ENCODE measurements around the gene MGAT4B.
A peak's percentile ranks its signal among the peaks of the same experiment; 100 is the strongest.

MGAT4B gene

DNA sequence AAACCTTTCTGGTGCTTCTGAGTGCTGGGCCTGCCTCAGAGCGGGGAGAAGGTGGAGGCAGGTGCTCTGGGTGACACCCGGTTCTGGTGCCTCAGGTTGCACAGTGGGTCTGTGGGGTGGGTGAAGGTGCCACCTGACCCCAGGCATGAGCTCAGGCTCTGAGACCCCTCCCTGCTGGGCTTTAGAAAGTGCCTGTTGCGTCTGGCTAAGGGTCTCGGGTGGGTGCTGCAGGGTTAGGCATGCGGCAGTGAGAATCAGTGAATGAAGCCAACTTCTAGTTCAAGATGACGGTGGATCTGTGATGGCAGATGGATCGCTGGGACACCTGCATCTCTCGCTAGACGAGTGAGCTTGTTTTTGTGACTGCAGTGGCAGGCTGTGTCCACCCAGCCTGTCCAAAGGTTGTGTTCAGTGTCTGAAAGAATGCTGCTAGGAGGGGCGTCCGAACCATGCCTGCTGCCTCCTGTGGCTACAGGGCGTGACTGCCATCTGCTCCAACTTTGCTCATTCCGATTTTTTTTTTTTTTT lies 19.1 kb upstream of the MGAT4B start:
- no peak for DNase-seq

DNA sequence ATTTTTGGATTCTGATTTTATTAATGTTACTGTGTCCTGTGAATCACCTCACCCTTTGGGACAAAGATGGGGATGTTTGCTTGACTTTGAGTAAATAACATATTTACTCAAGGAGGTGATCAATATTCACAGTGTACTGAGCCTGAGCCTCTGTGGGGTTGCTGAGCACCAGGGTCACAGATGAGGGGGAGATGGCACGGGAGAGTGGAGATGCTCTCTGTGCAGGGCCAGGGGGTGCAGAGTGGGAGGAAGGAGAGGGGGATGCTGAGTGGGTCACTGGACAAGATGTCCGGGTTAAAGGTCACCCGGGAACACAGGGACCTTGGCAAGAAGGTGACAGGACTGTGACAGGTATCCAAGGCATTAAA lies 18.1 kb upstream of the MGAT4B start:
- no peak for DNase-seq

DNA sequence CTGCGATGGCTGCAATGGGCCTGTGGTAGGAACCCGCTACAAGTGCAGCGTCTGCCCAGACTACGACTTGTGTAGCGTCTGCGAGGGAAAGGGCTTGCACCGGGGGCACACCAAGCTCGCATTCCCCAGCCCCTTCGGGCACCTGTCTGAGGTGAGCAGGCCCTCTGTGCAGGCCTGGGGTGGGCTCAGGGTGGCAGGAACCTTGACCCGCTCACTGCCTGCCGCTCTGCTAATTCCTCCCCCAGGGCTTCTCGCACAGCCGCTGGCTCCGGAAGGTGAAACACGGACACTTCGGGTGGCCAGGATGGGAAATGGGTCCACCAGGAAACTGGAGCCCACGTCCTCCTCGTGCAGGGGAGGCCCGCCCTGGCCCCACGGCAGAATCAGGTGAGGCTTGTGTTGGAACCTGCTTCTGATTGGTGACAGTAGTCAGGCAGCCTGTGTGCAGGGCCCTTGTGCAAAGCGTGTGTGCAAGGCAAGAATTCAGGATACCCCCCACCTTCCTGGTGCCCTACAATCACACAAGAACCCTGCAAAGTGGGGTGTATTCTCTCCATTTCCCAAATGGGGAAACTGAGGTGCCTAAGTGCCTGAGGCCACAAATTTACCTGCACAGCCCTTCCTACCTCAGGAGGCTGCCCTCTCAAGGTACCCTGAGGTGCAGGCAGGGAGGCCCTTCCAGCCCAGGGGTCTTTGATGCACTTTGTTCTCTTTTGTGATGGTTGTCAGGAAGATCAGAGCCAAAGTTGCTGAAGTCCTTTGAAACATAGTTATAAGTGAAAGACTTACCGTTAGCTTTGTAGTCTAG lies 17.5 kb upstream of the MGAT4B start:
- DNase-seq = no peak

DNA sequence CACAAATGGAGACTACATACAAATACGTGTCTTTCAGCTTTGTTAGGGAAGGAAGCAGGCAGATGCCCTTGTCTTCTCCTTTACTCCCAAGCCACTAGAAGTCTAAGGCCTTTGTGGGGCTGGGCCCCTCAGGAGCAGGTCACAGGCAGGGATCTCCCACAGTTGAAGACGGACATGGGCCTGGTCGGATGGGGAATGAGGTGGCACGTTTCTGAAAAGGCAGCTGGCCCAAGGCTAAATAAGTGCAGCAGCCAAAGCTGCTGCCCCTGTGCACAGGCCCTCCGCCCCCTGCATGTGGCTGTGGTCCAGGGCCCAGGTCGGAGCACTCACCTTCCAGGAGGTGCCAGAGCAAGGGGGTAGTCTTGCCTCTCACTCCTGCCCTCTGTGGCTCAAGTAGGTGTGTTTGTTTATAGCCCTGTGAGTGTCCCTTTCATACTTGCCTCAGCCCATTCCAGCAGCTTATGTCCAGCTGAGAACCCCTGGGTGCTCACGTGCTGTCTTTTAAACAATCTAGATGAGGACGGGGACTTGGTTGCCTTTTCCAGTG lies 15.9 kb upstream of the MGAT4B start:
- no peak for DNase-seq

DNA sequence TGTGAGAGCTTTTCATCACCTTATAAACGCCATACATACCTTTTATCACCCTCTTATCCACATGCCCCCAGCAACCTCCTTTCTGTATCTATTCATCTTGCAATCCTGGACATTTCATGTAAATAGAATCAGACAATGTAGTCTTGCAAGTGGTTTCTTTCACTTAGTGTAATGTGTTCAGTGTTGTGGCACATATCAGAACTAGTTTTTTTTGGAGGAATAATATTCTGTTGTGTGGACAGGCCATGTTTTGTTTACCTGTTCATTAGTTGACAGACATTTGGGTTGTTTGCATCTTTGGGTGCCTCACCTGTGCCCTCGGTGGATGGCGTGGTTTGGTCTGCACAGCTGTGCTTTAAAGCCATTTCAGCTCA lies 15.4 kb upstream of the MGAT4B start:
- no peak for DNase-seq

DNA sequence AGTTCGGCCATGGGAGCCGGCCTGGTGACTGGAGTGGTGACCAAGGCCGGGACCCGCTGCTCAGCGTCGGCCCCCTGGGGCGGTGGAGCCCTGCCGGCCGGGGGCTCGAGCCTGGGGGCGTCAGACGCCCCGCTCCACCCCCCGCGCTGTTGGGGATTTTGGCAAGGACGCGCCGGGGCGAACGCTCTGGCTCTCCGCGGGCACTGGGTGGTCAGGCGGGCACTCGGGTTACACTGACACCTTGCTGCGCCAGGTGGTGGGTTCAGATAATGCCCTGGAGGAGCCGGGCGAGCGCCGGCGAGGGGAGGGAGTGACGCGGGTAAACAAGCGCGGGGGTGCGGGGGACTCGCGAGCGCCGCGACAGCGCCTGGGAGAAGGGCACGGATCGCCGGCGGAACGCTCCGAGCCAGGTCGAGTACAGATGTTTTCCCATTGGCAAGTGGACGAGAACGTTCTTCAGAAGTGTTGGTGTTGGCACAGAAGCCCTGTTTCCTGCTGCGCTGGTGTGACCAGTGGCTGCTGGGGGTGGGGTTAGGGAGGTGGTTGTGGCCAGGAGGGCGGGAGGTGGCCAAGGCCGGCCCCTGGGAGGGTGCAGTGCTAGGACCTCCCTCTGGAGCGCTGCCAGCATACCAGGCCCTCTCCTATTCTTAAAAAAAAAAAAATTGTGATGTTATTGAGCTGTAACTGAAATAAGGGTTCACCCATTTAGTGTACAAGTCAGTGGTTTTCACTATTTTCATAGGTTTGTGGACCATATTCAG lies 14.8 kb upstream of the MGAT4B start:
- DNase-seq = peak; percentile 89

DNA sequence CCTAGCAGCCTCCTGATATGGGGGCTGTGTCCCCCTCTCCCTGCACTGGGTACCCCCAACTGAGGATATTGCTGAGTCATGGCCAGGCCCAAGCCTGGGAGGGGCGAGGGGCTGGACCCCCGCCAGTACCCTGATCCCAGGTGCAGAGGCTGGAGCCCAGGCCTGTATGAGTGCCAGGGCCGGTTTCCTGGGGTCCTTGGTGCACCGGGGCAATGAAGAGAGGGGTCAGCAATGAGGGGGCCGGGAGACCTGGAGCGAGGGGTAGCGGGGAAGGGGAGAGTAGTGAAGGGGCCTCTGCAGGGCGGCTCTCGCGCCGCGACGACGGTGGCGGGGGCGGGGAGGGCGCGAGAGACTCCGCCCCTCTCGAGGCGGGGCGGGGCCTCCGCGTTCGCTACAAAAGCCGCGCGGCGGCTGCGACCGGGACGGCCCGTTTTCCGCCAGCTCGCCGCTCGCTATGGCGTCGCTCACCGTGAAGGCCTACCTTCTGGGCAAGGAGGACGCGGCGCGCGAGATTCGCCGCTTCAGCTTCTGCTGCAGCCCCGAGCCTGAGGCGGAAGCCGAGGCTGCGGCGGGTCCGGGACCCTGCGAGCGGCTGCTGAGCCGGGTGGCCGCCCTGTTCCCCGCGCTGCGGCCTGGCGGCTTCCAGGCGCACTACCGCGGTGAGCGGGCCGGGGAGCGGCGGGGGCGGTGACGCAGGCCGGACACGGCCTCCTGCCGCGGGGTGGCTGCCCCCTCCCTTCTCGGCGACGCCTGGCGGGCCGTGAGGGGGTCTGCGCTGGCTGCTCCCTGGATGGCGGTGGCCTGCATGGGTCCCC lies 14.0 kb upstream of the MGAT4B start, which contains the start of gene SQSTM1:
Gene SQSTM1, plus strand, starts transcription at position 423 of the 815 bp plus-strand sequence. Its CDS starts 32 bp downstream, at position 455.
- DNase-seq = peak; percentile 86

DNA sequence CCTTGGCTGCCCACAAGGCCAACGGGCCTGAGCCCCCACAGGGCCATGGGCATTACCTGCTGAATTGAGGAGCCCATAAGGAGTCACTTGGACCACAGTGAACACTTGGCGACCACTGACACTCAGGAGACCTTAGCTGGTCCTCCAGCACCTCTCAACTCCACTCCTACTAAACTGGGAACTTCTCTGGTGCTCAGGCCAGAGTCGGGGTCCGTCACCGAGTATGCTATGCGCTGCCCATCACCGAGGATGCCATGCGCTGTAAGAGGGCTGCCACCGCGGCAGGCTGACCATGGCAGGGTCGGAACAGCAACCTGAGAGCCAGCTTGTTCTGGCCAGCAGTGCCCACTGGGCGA lies 13.4 kb upstream of the MGAT4B start:
- no peak for DNase-seq

DNA sequence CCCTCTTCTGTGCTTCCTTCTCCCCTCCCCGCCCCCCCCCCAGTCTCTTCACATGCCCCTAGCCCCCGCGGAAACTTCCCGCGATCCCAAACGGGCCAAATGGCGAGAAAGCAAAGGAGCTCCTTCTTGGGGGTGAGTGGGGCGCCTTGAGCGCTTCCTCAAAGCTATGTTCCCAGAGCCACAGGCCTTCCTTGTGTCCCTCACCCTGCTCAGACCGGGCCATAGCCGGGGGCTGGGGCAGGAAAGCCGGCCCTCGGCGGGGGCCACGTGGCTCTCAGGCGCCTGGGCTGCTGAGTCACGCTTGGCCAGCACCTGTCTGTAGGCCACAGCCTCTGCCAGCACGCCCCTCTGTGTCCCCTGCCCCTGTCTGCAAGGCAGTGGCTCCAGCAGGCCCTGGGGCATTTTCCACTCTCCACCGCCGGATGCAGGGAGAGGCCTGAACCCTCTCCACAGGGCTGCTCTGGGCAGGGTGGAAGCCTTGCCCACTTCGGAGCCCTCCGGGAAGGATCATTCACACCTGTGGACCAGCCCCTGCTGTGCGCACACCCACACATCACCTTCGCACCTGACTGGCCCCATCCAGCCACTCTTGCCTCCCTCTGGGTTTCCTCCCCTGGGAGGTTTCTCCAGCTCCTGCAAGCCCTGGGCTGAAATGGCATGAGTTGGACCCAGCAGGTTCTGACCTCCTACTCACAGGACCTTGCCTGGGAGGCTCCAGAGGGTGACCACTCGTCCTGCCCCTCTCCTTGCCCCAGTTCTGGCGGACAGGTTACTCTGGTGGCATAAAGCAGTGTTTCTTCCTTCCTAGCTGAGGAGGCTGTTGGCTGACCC lies 12.8 kb upstream of the MGAT4B start:
- DNase-seq = peak; percentile 65

DNA sequence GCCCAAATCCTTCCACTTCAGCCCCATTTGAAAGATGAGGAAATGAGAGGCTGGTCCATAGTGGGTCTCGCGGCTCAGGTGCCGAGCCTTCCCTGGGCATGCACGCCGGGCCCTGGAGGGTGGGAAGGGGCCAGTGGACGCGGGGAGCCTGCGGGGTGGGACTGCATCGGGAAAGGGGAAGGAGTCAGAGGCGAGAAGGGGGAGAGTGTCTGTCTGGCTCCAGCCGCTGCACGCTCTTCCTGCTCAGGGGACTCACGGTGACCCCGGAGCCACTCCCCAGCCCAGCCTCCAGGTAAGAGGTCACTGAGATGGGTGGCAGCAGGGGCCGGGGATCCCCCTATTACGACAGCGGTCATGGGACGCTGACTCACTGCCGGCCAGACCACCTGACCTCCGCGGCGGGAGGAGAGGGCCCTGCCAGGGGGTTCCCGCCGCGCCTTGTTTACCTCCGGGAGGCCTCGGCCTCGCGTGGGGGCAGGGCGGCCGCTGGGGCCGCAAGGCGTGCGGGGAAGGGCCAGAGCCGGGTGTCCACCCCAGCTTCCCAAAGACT lies 12.2 kb upstream of the MGAT4B start:
- peak; percentile 89 for DNase-seq

DNA sequence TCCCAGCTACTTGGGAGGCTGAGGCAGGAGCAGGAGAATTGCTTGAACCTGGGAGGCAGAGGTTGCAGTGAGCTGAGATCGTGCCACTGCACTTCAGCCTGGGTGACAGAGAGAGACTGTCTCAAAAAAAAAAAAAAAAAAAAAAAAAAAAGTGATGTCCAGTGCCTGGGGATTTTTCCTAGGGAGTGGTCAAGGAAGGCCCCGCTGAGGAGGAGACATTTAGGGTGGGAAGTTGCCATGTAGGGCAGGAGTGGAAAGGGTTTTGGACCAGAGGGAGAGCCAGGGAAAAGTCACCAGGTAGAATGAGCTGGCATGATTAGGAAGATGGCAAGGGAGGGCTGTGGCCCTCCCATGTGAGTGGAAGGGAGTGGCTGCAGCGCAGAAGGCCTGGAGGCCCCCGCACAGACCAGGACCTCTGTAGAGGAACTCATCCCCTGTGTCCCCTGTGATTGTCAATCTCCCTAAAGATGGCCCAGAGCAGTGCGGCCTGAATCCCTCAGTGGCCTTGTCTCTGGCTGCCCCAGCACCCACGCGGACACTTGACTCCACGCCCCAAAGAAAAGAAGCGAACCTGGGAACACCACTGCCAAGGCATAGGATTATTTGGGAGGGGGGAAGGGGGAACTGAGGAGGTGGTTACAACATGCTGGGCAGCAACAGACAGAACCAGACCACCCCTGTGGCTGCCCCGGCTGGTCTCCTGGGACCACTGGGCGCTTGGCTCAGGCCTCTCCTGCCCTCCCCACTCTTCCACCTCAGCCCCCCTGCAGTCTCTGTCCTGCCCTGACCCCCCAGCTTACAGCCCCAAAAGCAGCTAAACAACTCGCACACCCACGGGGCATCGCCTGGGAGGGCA lies 11.5 kb upstream of the MGAT4B start:
- DNase-seq = no peak

DNA sequence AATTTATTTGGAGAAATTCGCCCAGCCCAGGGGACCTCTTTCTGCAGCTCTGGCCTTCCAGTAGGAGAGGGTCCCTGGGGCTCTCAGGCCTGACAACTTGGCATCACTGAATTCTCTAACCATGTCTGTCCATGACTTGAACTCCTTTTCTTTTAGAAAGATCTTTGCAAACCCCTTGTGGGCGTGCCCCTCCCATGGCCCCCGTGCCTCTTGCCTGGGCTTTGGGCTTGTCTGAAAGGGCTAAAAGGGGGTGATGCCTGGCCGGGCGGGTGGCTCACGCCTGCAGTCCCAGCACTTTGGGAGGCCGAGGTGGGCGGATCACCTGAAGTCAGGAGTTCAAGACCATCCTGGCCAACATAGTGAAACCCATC lies 10.8 kb upstream of the MGAT4B start:
- DNase-seq = no peak

DNA sequence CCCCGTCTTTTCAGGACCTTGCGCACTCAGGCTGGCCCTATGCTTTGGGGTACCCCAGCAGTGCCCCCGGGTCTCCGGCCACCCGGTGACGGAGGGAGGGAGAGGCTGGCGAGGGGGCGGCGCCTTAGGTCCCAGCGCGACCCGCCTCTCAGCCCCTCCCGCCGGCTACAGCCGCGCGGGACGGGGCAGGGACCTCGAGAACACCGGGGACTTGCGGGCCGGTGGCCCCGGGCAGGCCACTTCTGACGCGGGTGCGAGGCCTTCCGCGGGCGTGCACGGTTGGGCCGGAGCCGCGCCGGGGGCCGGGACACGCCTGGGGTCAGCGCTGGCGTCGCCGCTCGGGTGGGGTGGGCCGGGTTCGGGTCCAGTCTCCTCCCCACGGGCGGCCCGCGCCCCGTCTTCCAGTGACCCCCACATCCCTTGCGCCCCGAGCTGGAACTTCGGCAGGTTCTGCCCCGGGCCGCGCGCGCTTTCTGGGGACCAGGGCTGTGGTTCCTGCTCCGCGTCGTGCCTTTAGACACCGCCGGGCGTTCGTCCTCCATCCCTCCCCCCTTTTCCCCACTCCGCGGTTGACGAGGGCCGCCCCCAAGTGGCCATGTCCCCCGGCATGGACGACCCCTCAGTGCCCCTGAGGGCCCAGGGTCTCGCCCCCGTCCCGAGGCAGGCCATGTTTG lies 10.3 kb upstream of the MGAT4B start:
- no peak for DNase-seq

DNA sequence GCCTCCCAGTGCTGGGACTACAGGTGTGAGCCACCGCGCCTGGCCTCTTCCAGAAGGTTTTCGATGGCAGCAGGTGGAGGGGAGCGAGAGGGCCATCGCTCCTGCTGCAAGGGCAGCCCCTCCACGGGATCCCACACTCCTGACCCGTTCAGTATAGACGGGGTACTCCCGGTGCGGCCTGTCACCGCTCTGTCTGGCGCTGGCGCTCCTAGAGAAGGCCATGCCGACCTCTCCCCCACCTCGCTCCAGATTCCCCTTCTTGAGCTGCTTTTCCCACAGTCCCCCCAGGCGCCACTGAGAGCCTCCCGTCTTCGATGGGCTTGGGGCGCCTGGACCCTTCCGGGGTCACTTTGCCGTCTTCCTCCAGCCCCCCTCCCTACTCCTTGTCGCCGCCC lies 9.7 kb upstream of the MGAT4B start:
- DNase-seq = no peak

DNA sequence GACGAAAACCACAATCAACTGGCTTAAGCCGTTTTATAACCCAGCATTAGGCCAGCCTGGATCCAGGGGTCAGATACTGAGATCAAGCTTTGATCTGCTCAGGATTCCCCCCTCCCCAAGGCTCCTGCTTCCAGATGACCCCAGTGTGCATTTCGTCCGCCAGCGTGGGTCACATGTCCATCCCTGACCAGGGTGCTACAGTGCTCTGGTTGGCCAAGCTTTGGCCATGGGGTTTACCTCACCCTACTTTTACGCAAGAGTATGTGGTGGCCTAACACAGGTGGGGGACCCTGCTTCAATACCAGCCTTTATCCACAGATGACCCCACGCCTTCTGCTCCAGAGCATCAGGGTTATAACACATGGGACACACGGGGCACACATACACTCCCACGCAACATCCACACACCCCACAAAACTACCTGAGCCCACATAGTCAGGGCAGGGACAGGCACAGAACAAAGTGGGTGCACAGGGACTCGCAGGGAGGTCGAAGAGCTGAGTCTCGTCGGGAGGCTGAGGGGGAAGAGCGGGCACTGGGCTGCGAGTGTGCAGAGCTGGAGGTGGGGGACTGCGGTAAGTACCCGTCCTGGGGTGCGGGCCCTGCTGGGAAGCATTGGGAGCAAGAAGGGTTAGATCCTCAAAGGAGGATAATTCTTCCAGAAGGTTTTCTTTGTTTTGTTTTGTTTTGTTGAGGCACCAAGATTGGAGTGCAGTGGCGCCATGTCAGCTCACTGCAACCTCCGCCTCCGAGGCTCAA lies 9.0 kb upstream of the MGAT4B start:
- no peak for DNase-seq

DNA sequence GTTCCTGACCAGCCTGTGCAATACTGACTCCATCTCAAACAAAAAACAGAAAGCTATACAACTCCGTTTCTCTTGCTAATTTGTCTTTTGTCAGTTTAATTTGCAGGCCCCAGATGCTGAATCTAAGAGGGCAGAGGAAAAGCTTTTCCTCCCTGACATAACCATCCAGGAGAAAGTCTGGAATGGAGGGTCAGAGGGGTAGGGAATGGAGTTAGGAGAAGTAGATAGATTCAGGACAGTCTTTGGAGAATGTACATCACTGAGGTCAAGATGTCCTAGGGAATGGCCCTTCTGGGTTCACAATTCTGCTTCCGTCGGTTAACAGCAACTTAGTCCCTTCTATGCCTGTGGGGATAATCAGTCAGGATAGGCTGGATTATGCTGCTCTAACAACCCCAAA lies 7.4 kb upstream of the MGAT4B start:
- no peak for DNase-seq

DNA sequence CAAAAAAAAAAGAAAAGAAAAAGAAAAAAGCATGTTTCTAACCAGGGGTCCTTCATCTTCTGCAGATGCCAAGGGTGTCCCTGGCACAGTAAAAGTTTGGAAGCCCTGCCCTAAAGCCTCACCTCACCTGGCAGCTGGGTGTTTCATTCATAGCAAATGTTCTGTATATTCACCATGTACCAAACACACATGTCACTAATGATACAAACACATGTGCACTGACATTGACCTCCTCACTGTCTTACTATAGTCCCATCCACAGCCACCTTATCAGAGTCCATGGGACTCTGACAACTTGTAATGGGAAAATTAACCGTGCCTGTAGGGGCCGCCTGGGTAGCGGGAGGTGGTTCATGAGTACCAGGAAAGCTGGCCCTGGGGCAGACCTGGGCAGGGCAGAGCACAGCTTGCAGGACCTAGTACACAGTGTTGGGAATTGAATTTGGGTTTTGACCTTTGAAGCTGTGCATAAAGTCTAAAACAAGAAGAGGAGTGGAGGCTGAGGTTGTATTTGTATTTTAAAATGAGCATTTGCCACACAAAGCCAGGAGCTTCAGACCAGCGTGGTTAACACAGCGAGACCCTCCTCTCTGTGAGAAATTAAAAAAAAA lies 6.4 kb upstream of the MGAT4B start:
- no peak for DNase-seq

DNA sequence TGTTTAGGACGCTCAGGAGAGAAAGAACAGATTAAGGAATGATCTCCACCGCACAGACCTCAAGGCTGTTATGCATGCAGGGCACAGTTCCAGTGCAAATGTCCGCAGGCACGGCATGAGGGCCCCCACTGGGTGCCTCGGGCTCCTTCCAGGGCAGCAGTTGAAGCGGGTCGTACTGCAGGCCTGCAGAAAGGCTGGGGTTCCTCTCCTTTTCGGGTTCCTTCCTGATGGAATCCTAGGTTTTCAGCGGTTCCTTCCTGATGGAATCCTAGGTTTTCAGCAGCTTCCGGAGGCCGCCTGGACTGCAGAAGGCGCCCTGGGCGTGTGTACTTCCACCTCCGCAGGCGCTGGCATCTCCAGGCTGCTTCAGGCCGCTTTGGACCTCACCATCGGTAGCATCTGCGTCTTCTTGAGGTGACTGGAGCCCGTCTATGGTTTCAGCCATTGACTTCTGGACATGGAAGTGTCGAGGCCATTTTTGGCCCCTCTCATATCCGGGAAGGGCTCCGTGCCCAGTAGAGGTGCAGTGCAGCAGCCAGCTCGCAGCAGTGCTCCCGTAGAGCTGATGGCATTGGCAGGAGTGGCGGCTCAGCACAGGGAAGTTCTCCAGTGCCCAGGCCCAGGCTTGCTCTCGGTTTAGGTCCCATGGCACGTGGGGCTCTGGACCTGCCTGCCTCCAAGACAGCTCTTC lies 5.6 kb upstream of the MGAT4B start:
- DNase-seq = no peak
